CMK (cell line): ENCODE data around the gene EME2.

Source experiments
- DNase-seq: peaks from one replicate; pipeline ENCODE4 v3.0.0-alpha.2; 2010; ENCODE audit warnings: low read depth

EME2 gene

DNA sequence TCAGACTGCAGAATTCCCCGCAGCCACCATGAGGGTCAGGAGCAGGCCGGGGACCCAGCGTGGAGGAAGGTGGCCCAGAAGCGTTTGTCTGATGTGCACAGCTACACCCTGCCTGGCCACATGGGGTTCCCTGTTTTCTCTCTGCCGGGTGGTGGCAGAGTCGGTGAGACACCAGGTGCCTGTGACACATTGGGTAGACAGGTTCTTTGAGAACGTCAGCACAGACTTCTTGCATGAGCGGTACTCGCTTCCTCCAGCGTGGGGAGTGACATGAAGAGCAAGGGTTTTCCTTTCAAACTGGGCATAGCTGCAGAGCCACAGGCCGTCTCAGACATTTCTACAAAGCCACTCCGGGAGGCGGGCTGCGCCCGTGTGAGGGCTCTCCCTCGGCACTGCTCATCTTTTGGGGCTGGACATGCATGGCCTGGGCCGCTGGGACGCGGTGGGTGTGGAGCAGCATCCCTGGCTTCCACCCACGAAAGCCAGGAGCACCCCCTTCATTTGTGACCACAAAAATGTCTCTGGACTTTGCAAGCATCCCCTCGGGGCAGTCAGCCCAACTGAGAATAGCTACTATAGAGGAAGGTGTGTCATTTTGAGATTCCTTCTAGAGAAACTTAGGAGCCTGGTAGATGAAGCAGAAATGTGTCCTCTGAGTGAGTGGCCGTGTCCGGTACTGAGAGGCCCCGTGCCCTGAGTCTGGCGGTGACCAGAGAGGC, 27.3 kb upstream of the EME2 start:
- DNase-seq, result no peak

DNA sequence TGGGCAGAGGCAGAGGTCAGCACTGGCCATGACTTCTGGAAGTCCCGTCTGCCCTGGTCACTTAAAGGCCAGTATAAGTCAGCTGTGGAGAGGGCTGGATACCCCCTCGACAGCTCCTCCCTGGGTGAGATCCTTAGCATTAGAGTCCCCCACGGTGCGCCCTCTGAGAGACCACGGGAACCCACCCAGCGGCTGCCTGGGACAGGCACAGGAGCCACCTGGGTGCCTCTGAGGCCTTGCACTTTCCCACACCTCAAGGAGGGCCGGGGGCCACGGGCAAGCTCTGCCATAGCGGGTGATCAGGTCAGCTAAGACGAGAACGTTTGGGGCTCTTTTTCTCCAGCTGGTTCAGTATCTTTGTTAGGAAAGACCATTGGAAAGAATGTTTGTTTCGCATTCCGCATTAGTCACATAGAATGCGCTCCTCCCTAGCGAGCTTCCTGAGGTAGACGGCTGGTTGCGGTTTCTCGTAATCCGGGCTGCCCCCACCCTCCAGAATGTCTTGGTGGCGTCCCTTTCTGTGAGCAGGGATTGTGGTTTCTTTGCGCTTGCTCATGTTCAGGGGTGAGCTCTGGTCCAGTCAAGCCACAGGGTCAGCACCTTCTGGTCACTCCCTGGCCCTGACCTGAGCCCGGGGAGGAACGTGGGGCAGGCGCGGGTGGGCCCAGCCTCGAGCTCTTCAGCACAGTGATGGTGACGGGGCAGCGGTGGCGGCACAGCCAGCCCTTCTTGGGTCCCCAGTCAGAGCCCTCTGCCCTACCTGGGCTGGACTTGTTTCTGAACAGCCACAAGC, 26.5 kb upstream of the EME2 start:
- DNase-seq, result no peak

DNA sequence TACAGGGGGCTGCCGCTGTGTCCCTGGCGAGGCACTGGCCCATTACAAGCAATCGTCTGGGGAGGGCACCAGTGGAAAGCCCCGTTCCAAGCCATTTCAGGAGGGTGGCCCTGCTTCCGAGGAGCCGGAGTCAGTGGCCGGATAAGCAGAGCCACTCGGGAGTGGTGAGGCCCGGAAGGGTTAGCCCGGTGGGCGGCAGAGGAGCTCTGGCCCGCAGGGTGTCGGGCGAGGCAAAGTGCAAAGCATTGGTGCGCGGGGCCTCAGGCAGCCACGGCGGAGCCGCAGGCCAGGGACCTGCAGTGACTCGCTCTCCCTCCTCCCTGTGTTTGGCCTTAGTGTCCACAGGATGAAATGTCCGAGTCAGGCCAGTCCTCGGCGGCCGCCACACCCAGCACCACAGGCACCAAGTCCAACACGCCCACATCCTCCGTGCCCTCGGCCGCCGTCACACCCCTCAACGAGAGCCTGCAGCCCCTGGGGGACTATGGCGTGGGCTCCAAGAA, 25.9 kb upstream of the EME2 start:
- DNase-seq, result no peak

DNA sequence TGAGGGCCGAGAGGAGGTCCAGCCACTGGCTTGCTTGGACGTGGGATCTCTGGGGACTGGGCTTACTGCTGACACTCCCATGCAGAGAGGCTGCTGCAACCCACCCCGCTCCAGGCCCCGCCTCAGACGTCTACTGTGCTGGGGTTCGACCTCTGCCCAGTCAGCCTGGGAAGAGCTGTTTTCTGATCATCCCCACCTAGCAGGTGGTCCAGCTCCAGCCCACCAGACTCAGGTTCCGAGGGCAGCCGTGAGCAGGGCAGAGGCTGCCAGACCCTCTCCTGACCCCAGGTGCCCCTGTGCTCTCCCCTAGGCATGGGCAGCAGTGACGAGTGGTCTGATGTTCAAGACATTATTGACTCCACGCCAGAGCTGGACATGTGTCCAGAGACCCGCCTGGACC, 24.7 kb upstream of the EME2 start:
- DNase-seq, result no peak

DNA sequence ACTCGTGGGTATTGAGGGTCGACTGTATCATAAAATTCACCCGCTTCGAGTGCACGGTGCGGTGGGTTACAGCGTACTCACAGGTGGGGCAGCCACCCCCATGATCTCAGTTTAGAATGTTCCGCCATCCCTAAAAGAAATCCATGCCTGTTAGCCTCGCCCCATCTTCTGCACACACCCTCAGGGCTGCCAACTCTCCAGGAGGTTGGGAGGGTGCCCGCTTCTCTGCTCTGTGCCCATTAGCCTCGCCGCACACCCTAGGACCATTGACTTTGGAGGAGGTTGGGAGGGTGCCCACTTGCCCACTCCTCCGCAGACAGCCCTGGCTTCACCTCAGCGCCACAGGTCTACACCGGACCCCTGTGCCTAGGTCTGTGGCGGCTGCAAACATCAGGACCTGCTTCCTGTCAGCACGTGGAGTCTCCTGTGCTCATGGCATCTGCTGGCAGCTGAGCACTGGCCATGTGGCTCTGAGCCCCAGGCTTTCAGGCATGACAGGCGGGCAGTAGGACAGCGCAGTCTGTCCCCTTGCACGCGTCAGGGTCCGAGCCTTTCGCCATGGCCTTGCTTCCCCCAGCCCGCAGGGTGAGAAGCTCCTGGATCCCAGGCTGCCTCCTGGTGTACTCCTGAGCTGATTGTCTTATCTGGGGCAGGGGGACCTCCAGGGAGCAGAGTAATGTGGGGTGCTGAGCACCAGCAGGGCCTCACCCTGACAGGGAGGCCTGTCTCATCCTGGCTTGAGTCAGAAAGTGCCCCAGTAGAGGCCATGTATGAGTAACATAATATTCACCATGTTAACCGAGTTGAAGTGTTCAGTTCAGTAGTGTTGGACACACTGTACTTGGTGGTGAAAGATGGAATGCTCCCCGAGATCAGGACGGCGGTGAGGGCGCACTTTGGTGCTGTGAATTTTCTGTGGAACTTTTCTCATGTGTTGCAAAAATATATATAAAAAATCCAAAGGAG, 23.2 kb upstream of the EME2 start:
- DNase-seq, result no peak

DNA sequence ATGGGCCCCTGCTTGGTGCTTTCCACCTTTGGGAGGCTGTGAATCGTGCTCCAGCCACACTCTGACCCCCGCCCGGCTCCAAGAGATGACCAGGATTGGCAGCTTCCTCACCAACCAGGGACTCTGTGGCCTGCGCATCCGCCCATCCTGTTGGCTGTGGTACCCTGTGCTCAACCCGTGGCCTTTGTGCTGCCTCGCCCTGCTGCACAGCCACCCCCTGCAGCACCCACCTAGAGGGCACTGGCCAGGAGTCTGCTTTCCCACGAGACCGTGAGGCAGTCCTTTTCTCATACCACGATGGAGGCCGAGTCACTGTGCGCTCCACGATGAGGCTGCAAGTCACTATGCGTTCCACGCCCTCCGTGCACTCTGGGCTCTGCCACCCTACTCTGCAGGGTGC, 20.7 kb upstream of the EME2 start:
- no peak for DNase-seq

DNA sequence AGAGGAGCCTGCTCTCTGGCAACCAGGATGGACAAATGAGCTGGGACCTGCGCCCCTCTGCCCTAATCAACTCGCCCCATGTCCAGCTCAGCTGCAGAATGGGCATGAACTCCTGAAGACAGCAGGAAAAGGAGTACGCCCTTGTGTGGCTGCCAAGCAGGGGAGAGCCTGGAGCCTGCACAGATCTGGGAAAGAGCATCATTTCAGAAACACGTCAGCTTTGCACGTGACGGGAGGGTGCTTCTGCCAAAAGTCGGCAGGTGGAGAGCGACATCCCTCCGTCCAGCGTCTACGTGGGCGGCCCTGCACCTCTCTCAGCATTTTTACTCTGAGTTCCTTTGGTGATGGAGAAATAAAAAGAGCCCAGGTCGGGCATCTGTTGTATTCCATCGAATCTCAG, 19.8 kb upstream of the EME2 start:
- no peak for DNase-seq

DNA sequence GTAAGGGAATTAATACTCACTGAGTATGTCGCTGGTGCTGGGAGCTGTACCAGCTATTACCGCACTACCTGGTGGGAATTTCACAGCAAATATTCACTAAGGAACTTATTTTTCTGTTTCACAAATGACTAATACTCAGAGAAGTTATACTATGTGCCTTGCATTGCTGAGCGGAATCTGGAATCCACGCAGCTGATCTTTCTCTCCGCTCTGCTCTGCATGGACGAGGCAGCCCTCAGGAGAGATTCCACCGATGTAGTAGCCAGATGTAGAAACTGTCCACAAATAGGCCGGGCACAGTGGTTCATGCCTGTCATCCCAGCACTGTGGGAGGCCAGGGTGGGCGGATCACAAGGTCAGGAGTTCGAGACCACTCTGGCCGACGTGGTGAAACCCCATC, 18.4 kb upstream of the EME2 start:
- DNase-seq, result no peak

DNA sequence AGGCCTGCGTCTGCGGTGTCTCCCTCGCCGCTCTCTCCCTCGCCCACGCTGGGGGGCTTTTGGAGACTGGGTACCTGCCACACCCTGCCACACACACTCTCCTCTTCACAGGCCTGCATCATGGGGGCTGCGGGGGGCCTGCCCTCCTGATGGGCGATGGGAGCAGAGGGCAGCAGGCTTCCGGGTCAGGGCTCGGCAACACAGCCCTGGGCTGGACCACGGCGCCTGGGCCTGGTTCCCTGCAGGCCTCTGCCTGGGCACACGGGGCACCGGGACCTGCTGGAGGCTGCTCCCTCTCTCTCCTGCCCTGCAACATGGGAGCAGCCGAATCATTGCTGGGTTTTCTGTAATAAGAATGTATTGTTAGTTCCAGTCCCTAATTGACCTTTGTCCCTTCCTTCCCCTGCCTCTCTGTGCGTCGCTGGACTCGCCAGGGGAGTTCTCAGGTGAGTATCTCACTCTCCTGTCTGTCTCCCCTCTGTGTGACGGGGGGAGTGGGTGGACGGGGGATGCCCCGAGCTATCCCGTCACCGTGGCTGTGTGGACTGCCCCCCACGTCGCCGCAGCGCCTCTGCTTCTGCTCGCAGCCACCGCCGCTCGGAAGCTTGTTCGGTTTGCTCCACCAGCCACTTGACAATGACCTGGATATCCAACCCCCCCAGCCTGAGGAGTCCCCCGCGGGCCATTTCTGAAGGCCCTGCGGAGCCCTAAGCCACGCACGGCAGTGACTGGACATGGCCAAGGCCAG, 14.7 kb upstream of the EME2 start:
- DNase-seq, result no peak

DNA sequence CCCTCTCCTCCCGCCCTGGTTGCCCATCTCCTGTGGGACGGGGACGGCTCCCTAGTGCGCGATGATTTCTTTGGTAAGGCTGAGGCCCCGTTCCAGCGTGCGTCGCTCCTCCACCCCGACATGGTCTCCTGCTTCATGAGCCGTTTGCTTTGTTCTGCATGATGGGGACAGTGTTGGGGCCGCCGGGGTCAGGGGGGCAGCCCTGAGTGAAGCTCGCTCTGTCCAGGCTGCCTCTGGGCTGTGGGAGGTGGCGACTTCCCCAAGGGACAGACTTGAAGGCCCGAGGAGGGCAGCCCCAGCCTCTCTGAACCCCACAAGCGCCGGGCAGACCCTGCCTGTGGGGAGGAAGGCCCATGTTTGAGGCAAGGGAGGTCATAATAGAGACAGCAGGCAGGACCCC, 13.7 kb upstream of the EME2 start:
- DNase-seq, result no peak

DNA sequence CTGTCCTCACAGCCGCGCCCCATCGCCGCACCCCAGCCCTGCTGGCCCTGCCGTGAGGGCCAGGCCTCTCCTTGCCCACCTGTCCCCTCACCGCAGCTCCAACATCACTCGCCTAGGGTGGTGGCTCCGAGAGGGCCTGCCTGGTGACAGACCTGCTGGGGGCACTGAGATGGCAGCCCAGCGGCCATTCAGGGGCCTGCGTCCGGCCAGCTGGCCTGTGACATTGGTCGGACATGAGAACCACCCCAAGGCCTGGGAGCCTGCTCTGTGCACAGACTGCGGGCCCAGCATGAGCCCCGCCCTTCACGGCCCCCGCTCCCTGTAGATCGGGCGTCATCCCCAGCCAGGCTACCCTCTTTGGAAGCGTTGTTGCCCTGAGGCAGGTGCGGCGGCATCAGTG, 13.1 kb upstream of the EME2 start:
- no peak for DNase-seq

DNA sequence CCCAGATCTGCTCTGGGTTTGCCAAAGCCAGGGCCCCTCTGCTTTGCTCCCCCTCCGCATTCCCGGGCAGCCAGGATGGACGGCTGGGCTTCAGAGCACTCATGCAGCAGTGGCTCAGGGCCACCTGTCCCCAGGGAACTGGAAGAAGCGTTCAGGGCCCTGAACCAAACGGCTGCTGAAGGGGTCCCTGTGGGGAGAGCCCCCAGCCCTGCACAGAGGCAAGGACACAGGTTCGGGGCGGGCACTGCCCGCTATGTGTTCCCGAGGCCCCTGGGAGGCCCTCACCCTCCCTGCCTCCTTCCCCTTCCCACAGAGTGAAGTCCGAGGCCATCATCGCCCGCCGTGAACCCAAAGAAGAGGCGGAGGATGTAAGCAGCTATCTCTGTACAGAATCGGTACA, 11.7 kb upstream of the EME2 start:
- no peak for DNase-seq

DNA sequence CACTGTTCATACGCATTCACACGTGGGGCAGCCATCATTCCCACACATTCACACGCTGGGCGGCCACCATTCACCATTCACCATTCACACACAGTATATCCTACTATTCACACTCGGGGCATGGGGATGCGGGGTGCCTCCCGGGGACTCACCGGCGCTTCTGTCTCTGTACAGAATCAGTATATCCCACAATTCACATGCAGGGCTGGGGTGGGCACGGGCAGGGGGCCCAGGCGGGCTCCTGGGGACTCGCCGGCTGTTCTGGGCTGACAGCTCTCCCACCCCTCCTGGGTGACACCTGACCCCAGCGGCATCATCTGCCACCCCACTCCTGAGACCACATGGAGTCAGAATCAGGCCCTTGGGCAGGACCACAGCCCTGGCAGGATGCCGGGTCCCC, 10.9 kb upstream of the EME2 start:
- no peak for DNase-seq

DNA sequence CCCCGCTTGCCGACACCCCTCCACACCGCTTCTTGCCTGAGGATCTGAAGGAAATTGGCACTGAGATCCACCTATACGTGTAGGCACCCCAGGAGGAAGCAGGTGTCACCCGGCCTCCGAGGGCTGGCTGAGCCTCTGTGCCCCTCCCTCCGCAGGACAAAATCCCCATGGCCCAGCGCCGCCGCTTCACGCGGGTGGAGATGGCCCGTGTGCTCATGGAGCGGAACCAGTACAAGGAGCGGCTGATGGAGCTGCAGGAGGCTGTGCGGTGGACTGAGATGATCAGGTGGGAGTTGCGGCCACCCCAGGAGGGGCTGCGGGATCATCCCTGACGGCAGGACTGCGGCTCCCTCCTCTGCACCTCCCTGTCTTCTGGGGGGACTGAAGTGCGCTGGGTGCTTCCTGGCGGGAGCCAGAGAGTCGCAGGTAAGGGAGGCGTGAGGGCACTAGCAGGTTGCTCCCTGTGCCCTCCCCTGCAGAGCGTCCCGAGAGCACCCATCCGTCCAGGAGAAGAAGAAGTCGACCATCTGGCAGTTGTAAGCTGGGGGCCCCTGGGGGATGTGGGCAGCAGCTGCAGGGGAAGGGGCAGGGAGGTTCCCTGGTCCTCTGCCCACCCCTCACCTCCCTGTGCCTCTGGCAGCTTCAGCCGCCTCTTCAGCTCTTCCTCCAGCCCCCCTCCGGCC, 10.3 kb upstream of the EME2 start:
- DNase-seq, result no peak

DNA sequence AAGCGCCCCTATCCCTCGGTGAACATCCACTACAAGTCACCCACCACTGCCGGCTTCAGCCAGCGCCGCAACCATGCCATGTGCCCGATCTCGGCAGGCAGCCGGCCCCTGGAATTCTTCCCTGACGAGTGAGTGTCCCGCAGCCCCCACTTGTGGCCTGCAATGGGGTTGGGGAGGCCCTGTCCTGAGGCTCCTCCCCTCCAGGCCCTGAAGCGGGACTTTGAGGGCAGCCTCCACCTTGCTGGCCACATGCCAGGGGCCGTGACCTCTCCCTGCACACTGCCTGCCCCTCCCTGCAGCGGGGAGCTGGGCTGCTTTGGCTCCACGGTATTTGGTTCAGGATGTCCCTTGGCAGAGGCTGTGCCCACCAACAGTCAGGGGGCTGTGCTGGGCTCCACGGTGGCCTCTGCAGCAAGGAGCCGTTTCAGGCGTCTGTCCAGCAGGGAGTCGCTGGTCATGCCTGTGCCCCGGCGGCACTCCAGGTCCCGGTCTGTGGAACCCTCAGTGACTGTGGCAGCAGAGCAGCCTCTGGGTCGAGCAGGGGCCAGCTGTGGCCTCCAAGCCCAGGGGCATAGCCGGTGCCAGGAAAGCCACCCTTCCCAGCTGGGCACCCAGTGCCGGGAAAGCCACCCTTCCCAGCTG, 9.6 kb upstream of the EME2 start:
- DNase-seq, result no peak

DNA sequence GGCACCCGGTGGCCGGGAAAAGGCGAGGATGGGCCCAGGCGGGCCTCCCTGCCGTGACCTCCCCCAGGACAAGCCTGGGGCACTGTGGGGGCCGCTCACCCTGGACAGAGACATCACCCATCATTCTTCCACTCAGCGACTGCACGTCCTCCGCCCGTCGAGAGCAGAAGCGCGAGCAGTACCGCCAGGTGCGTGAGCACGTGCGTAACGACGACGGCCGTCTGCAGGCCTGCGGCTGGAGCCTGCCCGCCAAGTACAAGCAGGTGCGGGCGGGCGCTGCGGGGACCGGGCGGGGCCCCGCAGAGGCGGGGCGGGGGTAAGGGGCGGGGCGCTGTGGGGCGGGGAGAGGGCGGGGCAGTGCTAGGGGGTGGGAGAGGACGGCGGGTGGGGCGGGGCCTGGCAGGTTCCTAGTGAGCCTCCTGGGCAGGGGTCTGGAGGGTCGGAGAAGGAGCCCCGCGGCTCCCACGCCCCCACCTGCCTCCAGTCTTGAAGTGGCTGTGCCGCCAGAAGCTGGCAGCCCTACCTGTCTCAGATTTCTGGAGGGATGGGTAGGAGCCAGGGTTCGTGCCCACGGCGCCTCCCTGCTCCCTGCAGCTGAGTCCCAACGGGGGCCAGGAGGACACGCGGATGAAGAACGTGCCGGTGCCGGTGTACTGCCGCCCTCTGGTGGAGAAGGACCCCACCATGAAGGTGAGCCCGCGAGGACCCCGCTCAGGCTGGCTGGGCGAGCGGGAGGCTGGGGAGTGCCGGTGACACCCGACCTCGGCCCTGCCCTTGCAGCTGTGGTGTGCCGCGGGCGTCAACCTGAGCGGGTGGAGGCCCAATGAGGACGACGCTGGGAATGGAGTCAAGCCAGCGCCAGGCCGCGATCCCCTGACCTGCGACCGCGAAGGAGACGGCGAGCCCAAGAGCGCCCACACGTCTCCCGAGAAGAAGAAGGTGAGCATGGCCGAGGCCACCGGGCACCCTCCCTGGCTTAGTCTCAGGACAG, 8.8 kb upstream of the EME2 start:
- DNase-seq, result no peak

DNA sequence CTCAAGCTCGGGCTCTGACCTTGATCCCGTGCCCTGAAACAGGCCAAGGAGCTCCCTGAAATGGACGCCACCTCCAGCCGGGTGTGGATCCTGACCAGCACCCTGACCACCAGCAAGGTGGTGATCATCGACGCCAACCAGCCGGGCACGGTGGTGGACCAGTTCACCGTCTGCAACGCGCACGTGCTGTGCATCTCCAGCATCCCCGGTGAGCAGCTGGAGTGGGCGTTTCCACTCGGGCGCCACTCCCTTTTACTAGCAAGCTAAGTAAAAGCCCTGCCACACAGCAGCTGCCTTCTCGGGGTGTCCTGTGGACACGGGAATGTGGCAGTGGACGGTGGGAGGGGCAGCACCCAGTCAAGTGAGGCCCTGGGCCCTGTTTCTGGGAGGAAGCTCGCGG, 7.6 kb upstream of the EME2 start:
- DNase-seq, result no peak

DNA sequence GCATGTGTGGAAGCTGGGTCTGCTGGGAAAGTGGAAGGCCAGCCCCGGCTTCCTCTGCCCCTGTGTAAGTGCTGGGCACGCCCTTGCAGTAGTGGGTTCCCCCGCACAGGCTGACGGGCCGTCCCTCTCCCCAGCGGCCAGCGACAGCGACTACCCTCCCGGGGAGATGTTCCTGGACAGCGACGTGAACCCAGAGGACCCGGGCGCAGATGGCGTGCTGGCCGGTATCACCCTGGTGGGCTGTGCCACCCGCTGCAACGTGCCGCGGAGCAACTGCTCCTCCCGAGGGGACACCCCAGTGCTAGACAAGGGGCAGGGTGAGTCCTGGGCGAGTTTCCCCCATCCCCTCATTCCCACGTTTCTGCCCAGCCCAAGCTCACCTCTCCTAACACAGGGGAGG, 6.8 kb upstream of the EME2 start:
- no peak for DNase-seq

DNA sequence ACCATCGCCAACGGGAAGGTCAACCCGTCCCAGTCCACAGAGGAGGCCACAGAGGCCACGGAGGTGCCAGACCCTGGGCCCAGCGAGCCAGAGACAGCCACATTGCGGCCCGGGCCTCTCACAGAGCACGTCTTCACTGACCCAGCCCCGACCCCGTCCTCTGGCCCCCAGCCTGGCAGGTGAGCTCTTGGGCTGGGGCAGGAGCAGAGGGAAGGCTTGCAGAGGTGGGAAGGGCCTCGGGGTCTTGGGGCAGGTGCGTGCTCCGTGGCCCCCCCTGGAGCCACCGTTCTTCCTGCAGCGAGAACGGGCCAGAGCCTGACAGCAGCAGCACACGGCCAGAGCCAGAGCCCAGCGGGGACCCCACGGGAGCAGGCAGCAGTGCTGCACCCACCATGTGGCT, 6.4 kb upstream of the EME2 start:
- no peak for DNase-seq
